GM23338 (cell line): Measurements from ENCODE around the gene DPT. TPM values are rescaled to one million over a fixed set of nuclear protein-coding genes. Genes with fewer than 3 reads are reported as not detected.
A peak's percentile ranks its signal among the peaks of the same experiment; 100 is the strongest.

Experiments used
- ATAC-seq: fragments of 200-7000 bp; cut with Tn5 transposase; 3 replicates; pipeline ENCODE4 v1.9.1; 2020
- DNase-seq: peaks from one replicate; pipeline ENCODE4 v3.0.0-alpha.2; 2015; ENCODE audit warnings: low spot score
- H2AFZ ChIP-seq: fragments of 200-600 bp; sonication (generic); 2 replicates; pipeline ENCODE4 v1.8.0; 2016; ENCODE audit warnings: antibody characterized with exemption, mild to moderate bottlenecking, moderate library complexity
- H3F3A ChIP-seq: fragments of 200-600 bp; sonication (generic); replicated peaks from 2 replicates; pipeline ENCODE4 v1.8.0; 2017; ENCODE audit warnings: antibody characterized with exemption, mixed run types, low read depth
- H3K27ac ChIP-seq: fragments of 200-600 bp; sonication (generic); 2 replicates; pipeline ENCODE4 v1.6.1; 2016; ENCODE audit warnings: low read depth
- H3K27me3 ChIP-seq: fragments of 200-600 bp; sonication (generic); 2 replicates; pipeline ENCODE4 v1.8.0; 2016; ENCODE audit warnings: mild to moderate bottlenecking, mixed run types, moderate library complexity; ENCODE audit not compliant: insufficient read depth
- H3K36me3 ChIP-seq: fragments of 200-600 bp; sonication (generic); 2 replicates; pipeline ENCODE4 v1.8.0; 2016; ENCODE audit warnings: mild to moderate bottlenecking; ENCODE audit not compliant: insufficient read depth
- H3K4me1 ChIP-seq: fragments of 200-600 bp; sonication (generic); 2 replicates; pipeline ENCODE4 v1.8.0; 2016; ENCODE audit warnings: mild to moderate bottlenecking, moderate library complexity; ENCODE audit not compliant: insufficient read depth
- H3K4me2 ChIP-seq: fragments of 200-600 bp; sonication (generic); 2 replicates; pipeline ENCODE4 v1.7.1; 2017; ENCODE audit warnings: mixed run types
- H3K4me3 ChIP-seq: fragments of 200-600 bp; sonication (generic); 2 replicates; pipeline ENCODE4 v1.6.1; 2016; ENCODE audit warnings: mixed run types
- H3K79me2 ChIP-seq: fragments of 200-600 bp; sonication (generic); replicated peaks from 2 replicates; pipeline ENCODE4 v1.8.0; 2017; ENCODE audit warnings: mild to moderate bottlenecking; ENCODE audit not compliant: insufficient read depth
- H3K9me2 ChIP-seq: fragments of 200-600 bp; sonication (generic); 2 replicates; pipeline ENCODE4 v1.8.0; 2017; ENCODE audit not compliant: insufficient read depth
- H4K20me1 ChIP-seq: fragments of 200-600 bp; sonication (generic); replicated peaks from 2 replicates; pipeline ENCODE4 v1.8.0; 2017; ENCODE audit warnings: mild to moderate bottlenecking; ENCODE audit not compliant: insufficient read depth
- H3K27ac Mint-ChIP-seq: 2 replicates; pipeline ENCODE4 v1.8.0; 2020; ENCODE audit warnings: inconsistent platforms, mild to moderate bottlenecking, moderate library complexity, mixed read lengths
- H3K27me3 Mint-ChIP-seq: 3 replicates; pipeline ENCODE4 v1.8.0; 2022; ENCODE audit warnings: low read depth, mild to moderate bottlenecking, moderate library complexity, mixed read lengths, inconsistent platforms; ENCODE audit not compliant: insufficient read depth, poor library complexity
- H3K36me3 Mint-ChIP-seq: 3 replicates; pipeline ENCODE4 v1.8.0; 2021; ENCODE audit warnings: low read depth, mild to moderate bottlenecking, inconsistent platforms, moderate library complexity, mixed read lengths
- H3K4me1 Mint-ChIP-seq: 3 replicates; pipeline ENCODE4 v1.8.0; 2020; ENCODE audit warnings: mild to moderate bottlenecking, inconsistent platforms, mixed read lengths
- H3K4me3 Mint-ChIP-seq: 3 replicates; pipeline ENCODE4 v1.8.0; 2021; ENCODE audit warnings: moderate library complexity, mild to moderate bottlenecking, inconsistent platforms, mixed read lengths
- H3K9me3 Mint-ChIP-seq: 3 replicates; pipeline ENCODE4 v1.8.0; 2020; ENCODE audit warnings: moderate library complexity, mild to moderate bottlenecking, inconsistent platforms, mixed read lengths
- CREB1 ChIP-seq: fragments of 250-450 bp; sonication (Bioruptor Pico); IDR thresholded peaks from 2 replicates; pipeline ENCODE4 v1.5.0; 2020; ENCODE audit warnings: low read depth, mild to moderate bottlenecking, moderate library complexity
- EZH2 ChIP-seq: fragments of 200-600 bp; sonication (generic); IDR thresholded peaks from one replicate; pipeline ENCODE4 v1.8.0; 2017; ENCODE audit warnings: antibody characterized with exemption, mild to moderate bottlenecking, low read depth; ENCODE audit not compliant: unreplicated experiment
- EZH2phosphoT487 ChIP-seq: fragments of 200-600 bp; sonication (generic); IDR thresholded peaks from one replicate; pipeline ENCODE4 v1.8.1; 2018; ENCODE audit warnings: antibody characterized with exemption; ENCODE audit not compliant: unreplicated experiment
- JUNB ChIP-seq: IDR thresholded peaks from one replicate; pipeline ENCODE4 v1.6.1; 2016; ENCODE audit warnings: antibody characterized with exemption; ENCODE audit not compliant: unreplicated experiment
- NANOG ChIP-seq: IDR thresholded peaks from 2 replicates; pipeline ENCODE4 v1.6.1; 2016; ENCODE audit warnings: antibody characterized with exemption, borderline replicate concordance
- POLR2AphosphoS5 ChIP-seq: IDR thresholded peaks from 2 replicates; pipeline ENCODE4 v1.6.1; 2016; ENCODE audit warnings: antibody characterized with exemption, low read depth
- STAT1 ChIP-seq: IDR thresholded peaks from one replicate; pipeline ENCODE4 v1.6.1; 2016; ENCODE audit warnings: antibody characterized with exemption; ENCODE audit not compliant: unreplicated experiment
- ZNF462 ChIP-seq: fragments of 250-450 bp; sonication (Bioruptor Pico); IDR thresholded peaks from 2 replicates; pipeline ENCODE4 v1.5.0; 2020; ENCODE audit warnings: mild to moderate bottlenecking, moderate library complexity
- polyA plus RNA-seq: library from polyadenylated mRNA; unstranded; fragments of >200 nt; fragmentation: Nextera tagmentation; extraction: Ambion mirVana; gene quantifications from 2 replicates; pipeline ENCODE4 v1.2.1, GENCODE V29; 2016
- total RNA-seq: library from RNA; depleted of rRNA; stranded (reverse); fragments of >200 nt; shearing (Covaris generic); gene quantifications from 2 replicates; pipeline ENCODE4 v1.2.3, GENCODE V29; 2014

Gene DPT
- total and polyA plus RNA-seq, 2 experiments from 2014 or later = not detected

DNA sequence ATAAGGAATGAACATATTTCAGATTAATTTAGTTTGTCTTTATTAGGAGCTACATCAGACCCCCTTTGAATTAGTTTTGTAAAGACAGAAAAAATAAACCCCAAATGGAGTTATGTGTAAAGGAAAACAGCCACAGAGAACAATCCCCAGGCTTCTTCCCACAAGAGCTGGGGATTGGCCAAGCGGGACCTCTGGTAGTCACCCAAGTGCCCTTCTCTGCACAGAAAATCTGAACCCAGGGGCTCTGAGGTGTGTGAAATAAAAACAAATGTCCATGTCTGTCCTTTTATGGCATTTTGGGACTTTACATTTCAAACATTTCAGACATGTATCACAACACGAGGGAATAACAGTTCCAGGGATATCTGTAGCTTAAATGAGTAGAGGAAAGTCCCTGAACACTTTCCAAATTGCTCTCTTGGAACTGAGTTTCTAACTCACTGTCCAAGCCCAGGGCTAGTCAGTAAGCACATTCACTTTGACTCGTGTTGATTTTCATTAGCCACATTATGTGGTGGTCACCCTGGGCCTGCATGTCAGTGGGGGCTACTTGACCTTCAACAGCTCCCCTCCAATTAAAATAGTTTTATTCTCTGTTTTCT lies 22.5 kb downstream of the DPT start (continued):
- no peak for TF ChIP-seq ZNF462 (CRISPR knock-in tag)
- no peak for TF ChIP-seq EZH2phosphoT487

GRCh38 chr1:168700575-168701268 lies 28.3 kb downstream of the DPT start:
- no peaks in the 10 kb centered on the region for H3K9me3 Mint-ChIP-seq
- Histone ChIP-seq H2AFZ (0 out of 2 replicates have a peak overlapping the region, but pooled peaks have one; percentile 5), H3K27ac (no peak overlapping the region), H4K20me1 (no peaks in the 10 kb centered on the region), H3K27me3 (no peaks in the 10 kb centered on the region), H3K4me2 (no peak overlapping the region), H3F3A (no peaks in the 10 kb centered on the region), H3K4me1 (no peaks in the 10 kb centered on the region), H3K9me2 (no peaks in the 10 kb centered on the region), H3K36me3 (no peaks in the 10 kb centered on the region), H3K4me3 (no peak overlapping the region), H3K79me2 (no peaks in the 10 kb centered on the region)
- H3K4me3 Mint-ChIP-seq = no peak overlapping the region
- ATAC-seq (no peak), DNase-seq (no peak)
- H3K27ac Mint-ChIP-seq = no peak overlapping the region
- no peaks in the 10 kb centered on the region for H3K36me3 Mint-ChIP-seq
- peaks cover 8% of the 10 kb centered on the region for H3K4me1 Mint-ChIP-seq
- H3K27me3 Mint-ChIP-seq = peaks cover 6% of the 10 kb centered on the region
- no peak for TF ChIP-seq JUNB
- no peak for TF ChIP-seq ZNF462 (CRISPR knock-in tag)
- no peak for TF ChIP-seq NANOG
- TF ChIP-seq STAT1 = no peak
- no peak for TF ChIP-seq POLR2AphosphoS5
- TF ChIP-seq CREB1 (CRISPR knock-in tag) = no peak
- no peak for TF ChIP-seq EZH2
